ENCODE measurements around the gene HNF4A. TPM values are rescaled to one million over a fixed set of nuclear protein-coding genes. Genes with fewer than 3 reads are reported as not detected.

HNF4A gene
- not detected for total RNA-seq

DNA sequence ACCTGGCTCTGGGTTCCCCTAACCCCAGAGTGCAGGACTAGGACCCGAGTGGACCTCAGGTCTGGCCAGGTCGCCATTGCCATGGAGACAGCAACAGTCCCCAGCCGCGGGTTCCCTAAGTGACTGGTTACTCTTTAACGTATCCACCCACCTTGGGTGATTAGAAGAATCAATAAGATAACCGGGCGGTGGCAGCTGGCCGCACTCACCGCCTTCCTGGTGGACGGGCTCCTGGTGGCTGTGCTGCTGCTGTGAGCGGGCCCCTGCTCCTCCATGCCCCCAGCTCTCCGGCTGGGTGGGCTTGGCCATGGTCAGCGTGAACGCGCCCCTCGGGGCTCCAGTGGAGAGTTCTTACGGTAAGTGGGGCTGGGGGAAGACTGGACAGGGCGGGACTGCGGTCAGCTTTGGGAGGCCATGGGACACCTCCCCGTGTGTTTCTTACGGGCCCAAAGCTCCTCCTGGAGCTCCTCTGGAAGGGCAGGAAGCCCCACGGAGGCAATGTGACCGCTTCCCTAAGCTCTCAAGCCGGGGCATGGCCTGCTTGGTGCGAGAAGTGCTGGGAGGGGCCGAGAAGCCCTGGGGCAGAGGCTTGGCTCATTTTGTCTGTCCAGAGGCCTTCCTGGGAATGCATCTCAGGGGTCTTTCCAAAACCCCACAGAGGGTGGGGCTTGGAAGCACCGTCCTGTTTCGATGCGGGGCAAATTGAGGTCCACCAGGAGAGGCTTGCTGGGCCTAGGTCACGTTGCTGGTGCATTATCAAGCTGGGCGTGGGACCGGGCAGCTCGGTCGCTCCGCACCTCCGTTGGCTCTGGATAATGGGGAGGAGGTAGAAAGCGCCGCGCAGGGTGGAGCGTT lies at the start of gene HNF4A:
TSS of gene HNF4A (plus strand) at position 202 of the 855 bp plus-strand sequence. CDS start at position 308, 106 bp downstream.
- Histone ChIP-seq H3K27ac (no peak within 1 kb of the TSS), H3K9me3 (no peaks in the 10 kb centered on the region)
- 82% methylated on average over 30 to 36 of the region's 40 CpGs for WGBS, 2 donors

DNA sequence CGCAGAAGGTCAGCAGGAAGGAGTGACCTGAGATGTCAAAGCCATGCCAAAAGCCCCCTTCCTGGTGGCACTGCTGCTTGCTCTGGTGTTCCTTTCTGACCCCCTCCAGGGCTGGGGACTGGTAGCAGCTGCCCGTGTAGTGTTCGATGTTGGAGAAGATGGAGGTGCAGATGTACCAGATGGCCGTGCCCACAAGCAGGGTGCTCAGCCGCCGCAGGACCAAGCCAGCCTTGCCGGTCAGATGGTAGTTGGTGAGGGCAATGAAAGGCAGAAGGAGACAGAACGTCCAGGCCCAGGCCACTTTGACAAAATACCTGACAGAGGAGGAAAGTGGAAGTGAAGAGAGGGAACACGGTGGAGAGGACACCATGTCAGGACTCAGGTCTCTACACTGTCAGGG lies 48.6 kb upstream of the HNF4A start:
- H3K36me3 ChIP-seq: no peaks in the 10 kb centered on the region
- H3K4me1 ChIP-seq: peaks cover 16 to 29% of the 10 kb centered on the region in 2 donors
- no peaks in the 10 kb centered on the region for H3K27me3 ChIP-seq
- H3K9me3 ChIP-seq: no peaks in the 10 kb centered on the region
- H3K27ac ChIP-seq: no peak overlapping the region
- no peak overlapping the region for H3K4me3 ChIP-seq (replicated peaks in 1 of 3)
- TF ChIP-seq, protein P1, sequence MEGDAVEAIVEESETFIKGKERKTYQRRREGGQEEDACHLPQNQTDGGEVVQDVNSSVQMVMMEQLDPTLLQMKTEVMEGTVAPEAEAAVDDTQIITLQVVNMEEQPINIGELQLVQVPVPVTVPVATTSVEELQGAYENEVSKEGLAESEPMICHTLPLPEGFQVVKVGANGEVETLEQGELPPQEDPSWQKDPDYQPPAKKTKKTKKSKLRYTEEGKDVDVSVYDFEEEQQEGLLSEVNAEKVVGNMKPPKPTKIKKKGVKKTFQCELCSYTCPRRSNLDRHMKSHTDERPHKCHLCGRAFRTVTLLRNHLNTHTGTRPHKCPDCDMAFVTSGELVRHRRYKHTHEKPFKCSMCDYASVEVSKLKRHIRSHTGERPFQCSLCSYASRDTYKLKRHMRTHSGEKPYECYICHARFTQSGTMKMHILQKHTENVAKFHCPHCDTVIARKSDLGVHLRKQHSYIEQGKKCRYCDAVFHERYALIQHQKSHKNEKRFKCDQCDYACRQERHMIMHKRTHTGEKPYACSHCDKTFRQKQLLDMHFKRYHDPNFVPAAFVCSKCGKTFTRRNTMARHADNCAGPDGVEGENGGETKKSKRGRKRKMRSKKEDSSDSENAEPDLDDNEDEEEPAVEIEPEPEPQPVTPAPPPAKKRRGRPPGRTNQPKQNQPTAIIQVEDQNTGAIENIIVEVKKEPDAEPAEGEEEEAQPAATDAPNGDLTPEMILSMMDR (IDR thresholded peaks at IDR 0.05): no peak
- no peak for TF ChIP-seq POLR2A (IDR thresholded peaks at IDR 0.05)
- DNase-seq: no peak
- intact Hi-C loops (cut with DNase I): no loop called here
- 89% methylated on average over 9 of the region's 9 CpGs for WGBS, 2 donors

More for the DNA sequence above, at the start of gene HNF4A:
- Histone ChIP-seq H3K27me3 (no peaks in the 10 kb centered on the region), H3K4me1 (no peaks in the 10 kb centered on the region), H3K4me3 (replicated peaks in 1 of 3) (no peak within 1 kb of the TSS), H3K36me3 (no peaks in the 10 kb centered on the region)
- intact Hi-C loops (cut with DNase I): no loop called here
- no peak for TF ChIP-seq POLR2A (IDR thresholded peaks at IDR 0.05)
- TF ChIP-seq, protein P1 (IDR thresholded peaks at IDR 0.05): no peak
- DNase-seq: no peak

DNA sequence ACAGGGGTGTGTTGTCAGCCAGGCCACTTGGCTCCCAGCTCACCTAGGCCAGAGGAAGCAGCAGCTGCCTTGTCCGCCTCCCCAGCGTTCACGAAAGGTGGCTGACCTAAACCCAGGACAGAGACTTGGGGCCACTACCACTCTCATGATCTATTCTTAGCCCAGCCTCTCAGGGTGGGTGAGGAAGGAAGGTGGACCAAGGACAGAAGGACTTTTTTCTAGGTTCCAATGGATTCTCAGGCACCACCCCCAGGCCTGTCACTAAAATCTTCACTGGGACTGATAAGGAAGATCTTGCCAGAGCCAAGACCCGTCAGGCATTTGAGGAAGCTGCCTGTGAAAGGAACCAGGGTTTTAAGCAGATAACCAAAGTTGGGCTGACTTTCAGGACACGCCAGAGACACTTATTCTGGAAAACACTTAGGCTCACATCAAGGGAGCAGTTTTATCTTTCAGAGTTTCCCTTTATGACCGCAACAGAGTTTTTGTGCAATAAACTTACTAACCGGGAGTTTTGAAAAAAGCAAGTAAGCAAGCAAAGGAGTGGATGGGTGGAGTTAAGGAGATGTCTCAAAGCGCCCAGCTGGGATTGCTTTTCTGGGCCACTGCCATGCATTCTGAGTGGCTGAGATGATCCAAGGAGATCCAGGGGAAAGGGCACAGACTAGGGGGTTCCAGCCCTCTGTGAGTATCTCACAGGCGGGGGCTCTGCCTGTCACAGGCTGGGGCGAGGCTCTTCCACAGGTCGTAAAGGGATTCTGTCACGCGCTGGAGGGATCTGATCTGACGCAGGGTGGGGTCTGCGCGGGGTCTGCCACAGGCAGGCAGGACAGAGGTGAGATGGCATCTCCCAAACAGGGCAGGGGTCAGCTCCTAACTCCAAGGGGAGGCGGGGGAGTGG lies 45.5 kb upstream of the HNF4A start:
- H3K36me3 ChIP-seq: no peaks in the 10 kb centered on the region
- TF ChIP-seq, protein P1 (IDR thresholded peaks at IDR 0.05): no peak
- no peak for TF ChIP-seq POLR2A (IDR thresholded peaks at IDR 0.05)
- peak; percentile 47 to 48 for DNase-seq
- H3K27ac ChIP-seq: peak overlapping the region in 2 of 3 donors; percentile 78 to 80
- intact Hi-C loops (cut with DNase I): loop anchor here (2.0 to 10.0 kb wide), 2 partner anchors 93 to 195 kb away; no protein-coding TSS in a partner anchor
- no peaks in the 10 kb centered on the region for H3K9me3 ChIP-seq
- no peaks in the 10 kb centered on the region for H3K27me3 ChIP-seq
- H3K4me1 ChIP-seq: peaks cover 10 to 12% of the 10 kb centered on the region in 2 donors
- WGBS, 2 donors: 19 to 30% methylated on average over 12 to 17 of the region's 17 CpGs
- H3K4me3 ChIP-seq (replicated peaks in 1 of 3): peak overlapping the region; percentile 78 to 99 (median 88)

DNA sequence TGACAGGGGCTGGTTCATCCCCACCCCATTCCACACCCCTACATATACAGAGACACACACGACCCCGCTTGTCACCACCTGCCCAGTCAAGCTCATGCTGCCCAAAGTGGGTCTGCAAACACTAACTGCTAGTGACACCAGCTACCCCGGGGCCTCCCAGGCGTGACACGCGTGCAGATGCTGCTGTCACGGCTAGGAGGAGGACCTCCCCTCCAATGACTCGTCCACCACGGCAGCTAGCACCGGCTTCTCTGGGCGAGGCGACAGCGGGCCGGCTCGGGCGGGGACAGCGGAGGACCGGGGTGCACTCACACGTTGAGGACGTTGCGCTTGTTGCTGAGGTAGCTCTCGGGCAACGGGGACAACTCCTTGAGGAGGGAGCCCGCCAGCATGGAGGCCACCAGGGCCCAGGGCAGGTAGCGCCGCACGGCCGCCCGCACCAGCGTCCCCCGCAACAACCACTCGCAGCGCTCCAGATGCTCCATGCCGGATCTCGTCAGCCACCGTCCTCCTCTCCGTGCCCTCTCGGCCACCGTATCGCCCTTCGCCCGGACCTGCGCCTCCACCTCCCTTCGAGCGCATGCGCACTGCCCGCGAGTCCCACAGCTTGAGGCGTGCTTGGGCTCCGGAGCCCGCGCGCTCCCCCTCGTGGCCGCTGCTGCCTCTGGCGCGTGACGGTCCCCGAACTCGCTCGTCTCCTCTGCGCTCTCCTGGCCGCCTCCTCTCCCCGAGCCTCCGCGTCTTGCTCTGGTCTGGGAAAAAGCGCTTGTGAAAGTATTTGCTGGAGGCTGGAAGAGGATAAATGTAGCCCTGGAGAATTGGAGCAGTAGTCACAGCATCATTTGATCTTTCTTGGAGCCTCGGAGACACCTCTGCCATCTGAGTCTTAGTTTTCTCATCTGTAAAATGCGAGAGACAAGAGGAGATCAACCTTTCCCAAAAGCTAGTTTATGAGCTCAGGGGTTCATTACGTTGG lies 44.5 kb upstream of the HNF4A start, which contains the start of gene FITM2:
TSS of gene FITM2 (minus strand) at position 539 of the 976 bp plus-strand sequence. CDS start at position 485, 54 bp downstream.
- DNase-seq: peak; percentile 98 to 99
- intact Hi-C loops (cut with DNase I): loop anchor here (2.0 to 10.0 kb wide), 2 partner anchors 94 to 196 kb away; no protein-coding TSS in a partner anchor
- TF ChIP-seq, protein P1 (IDR thresholded peaks at IDR 0.05): peak; percentile 85 to 98 (median 93)
- TF ChIP-seq POLR2A (IDR thresholded peaks at IDR 0.05): peak in 1 of 2 donors; percentile 68
- H3K9me3 ChIP-seq: no peaks in the 10 kb centered on the region
- no peaks in the 10 kb centered on the region for H3K36me3 ChIP-seq
- no peaks in the 10 kb centered on the region for H3K27me3 ChIP-seq
- peaks cover 10 to 12% of the 10 kb centered on the region in 2 donors for H3K4me1 ChIP-seq
- WGBS, 2 donors: 4 to 5% methylated on average over 23 to 33 of the region's 70 CpGs
- peak within 1 kb of the TSS; percentile 78 to 99 (median 88) for H3K4me3 ChIP-seq (replicated peaks in 1 of 3)
- peak within 1 kb of the TSS; percentile 11 to 80 (median 78) for H3K27ac ChIP-seq

All from thyroid gland (tissue), 4 donors.